ENCODE data around the gene CAPN1.
"Not testable (repeated sequence)": the region's sequence is repeated elsewhere in the genome, so short reads cannot be mapped to it uniquely, and the experiment has no call there.

Gene CAPN1

GRCh38 chr11:65224930-65225278 lies 43.2 kb downstream of the CAPN1 start:
- POLR2A ChIA-PET: no interaction called here
- H3K4me3 ChIP-seq (ENCODE audit: low read depth, low read length): no peak overlapping the region
- CTCF ChIA-PET: interaction anchor here (1.1 to 7.4 kb wide), 16 partner anchors 10 to 129 kb away, joined by 3 to 102 read pairs (median 8); partner anchors contain the start of genes CDC42EP2, DPF2, POLA2 and TIGD3
- TF ChIP-seq CTCF (IDR thresholded peaks at IDR 0.05; ENCODE audit: insufficient read depth, low read length, missing control alignments): no peak
- DNase-seq (ENCODE audit: low read depth, low spot score): peak; percentile 23

GRCh38 chr11:65225279-65226102 lies 43.8 kb downstream of the CAPN1 start:
- ChIA-PET CTCF (interaction anchor here (0.8 to 7.4 kb wide), 22 partner anchors 10 to 130 kb away, joined by 3 to 102 read pairs (median 5); partner anchors contain the start of genes CDC42EP2, DPF2, POLA2 and TIGD3), POLR2A (interaction anchor here (0.6 kb wide), 2 partner anchors 91 to 103 kb away, joined by 3 to 4 read pairs; no protein-coding TSS in a partner anchor)
- TF ChIP-seq CTCF (IDR thresholded peaks at IDR 0.05; ENCODE audit: insufficient read depth, low read length, missing control alignments): peak; percentile 47
- H3K4me3 ChIP-seq (ENCODE audit: low read depth, low read length): peak overlapping the region; percentile 49
- DNase-seq (ENCODE audit: low read depth, low spot score): no peak

GRCh38 chr11:65226103-65226442 lies 44.3 kb downstream of the CAPN1 start:
- TF ChIP-seq CTCF (IDR thresholded peaks at IDR 0.05; ENCODE audit: insufficient read depth, low read length, missing control alignments): no peak
- ChIA-PET CTCF (interaction anchor here (0.8 to 7.4 kb wide), 19 partner anchors 10 to 130 kb away, joined by 3 to 102 read pairs (median 7); partner anchors contain the start of genes CDC42EP2, DPF2 and POLA2), POLR2A (interaction anchor here (0.6 kb wide), 2 partner anchors 91 to 102 kb away, joined by 3 to 4 read pairs; no protein-coding TSS in a partner anchor)
- peak overlapping the region; percentile 49 for H3K4me3 ChIP-seq (ENCODE audit: low read depth, low read length)
- no peak for DNase-seq (ENCODE audit: low read depth, low spot score)

- no peak overlapping the region for H3K4me3 ChIP-seq (ENCODE audit: low read depth, low read length)
- DNase-seq (ENCODE audit: low read depth, low spot score): no peak
- no peak for TF ChIP-seq CTCF (IDR thresholded peaks at IDR 0.05; ENCODE audit: insufficient read depth, low read length, missing control alignments)
- ChIA-PET CTCF (interaction anchor here (1.0 to 7.4 kb wide), 9 partner anchors 14 to 104 kb away, joined by 3 to 102 read pairs (median 4); partner anchors contain the start of genes CDC42EP2 and DPF2), POLR2A (no interaction called here)
Measured at GRCh38 chr11:65227879-65228278, 46.2 kb downstream of the CAPN1 start.

- ChIA-PET POLR2A (no interaction called here), CTCF (interaction anchor here (1.0 to 2.1 kb wide), 2 partner anchors 11 to 33 kb away, joined by 3 to 9 read pairs; no protein-coding TSS in a partner anchor)
- no peak for TF ChIP-seq CTCF (IDR thresholded peaks at IDR 0.05; ENCODE audit: insufficient read depth, low read length, missing control alignments)
Measured at GRCh38 chr11:65236194-65237059, 54.7 kb downstream of the CAPN1 start.

GRCh38 chr11:65238302-65238701 lies 56.6 kb downstream of the CAPN1 start:
- POLR2A ChIA-PET; H3K4me3 ChIP-seq (ENCODE audit: low read depth, low read length); CTCF ChIA-PET; DNase-seq (ENCODE audit: low read depth, low spot score): not testable (repeated sequence)

More at GRCh38 chr11:65236194-65237059, 54.7 kb downstream of the CAPN1 start:
- no peak for DNase-seq (ENCODE audit: low read depth, low spot score)
- no peak overlapping the region for H3K4me3 ChIP-seq (ENCODE audit: low read depth, low read length)
